RWPE1 (cell line): ENCODE data around the gene ATP6V1E1.
"Not testable (repeated sequence)": the region's sequence is repeated elsewhere in the genome, so short reads cannot be mapped to it uniquely, and the experiment has no call there.

Source experiments
- CTCF ChIA-PET: fragments of 350-600 bp; sonication (Branson Sonifier 250); formaldehyde crosslinking; extraction: SDS; loops from one replicate; lab custom pipeline; 2021; lab: Yijun Ruan, JAX
- POLR2A ChIA-PET: fragments of 400-600 bp; formaldehyde crosslinking; extraction: SDS; loops from one replicate; lab custom pipeline; 2020; ENCODE audit warnings: antibody characterized with exemption; ENCODE audit not compliant: low non-redundant PET; lab: Yijun Ruan, JAX
- DNase-seq: peaks from one replicate; pipeline ENCODE4 v3.0.0; 2012; ENCODE audit warnings: low spot score
- H3K27ac ChIP-seq: fragments of 450-650 bp; 2 replicates; pipeline ENCODE4 v1.5.1; 2017
- TF ChIP-seq, protein P1 (sequence below): fragments of 450-650 bp; conservative IDR thresholded peaks from 2 replicates; pipeline ENCODE4 v1.5.1; 2017; ENCODE audit warnings: low read depth, mild to moderate bottlenecking

Gene ATP6V1E1

DNA sequence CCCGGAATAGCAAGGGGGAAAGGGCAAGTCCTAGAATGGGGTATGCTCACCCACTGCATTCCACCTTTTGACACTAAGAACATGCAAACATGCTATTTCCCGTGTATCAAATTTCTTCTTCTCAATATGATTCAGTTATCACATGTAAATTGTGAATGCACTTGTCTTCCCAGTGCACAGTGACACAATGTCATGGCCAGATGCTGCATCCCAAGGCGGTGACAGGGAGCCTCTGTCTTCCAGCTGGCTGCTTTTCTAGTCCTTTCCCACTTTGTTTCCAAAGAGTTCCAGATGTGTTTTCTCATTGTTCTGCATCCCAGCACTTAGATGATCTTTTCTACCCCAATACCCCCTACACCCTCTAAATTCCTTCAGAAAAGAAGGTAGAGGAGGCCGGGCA is 52.9 kb downstream of the ATP6V1E1 start:
- ChIA-PET CTCF (no interaction called here), POLR2A (no interaction called here)
- TF ChIP-seq, protein P1, sequence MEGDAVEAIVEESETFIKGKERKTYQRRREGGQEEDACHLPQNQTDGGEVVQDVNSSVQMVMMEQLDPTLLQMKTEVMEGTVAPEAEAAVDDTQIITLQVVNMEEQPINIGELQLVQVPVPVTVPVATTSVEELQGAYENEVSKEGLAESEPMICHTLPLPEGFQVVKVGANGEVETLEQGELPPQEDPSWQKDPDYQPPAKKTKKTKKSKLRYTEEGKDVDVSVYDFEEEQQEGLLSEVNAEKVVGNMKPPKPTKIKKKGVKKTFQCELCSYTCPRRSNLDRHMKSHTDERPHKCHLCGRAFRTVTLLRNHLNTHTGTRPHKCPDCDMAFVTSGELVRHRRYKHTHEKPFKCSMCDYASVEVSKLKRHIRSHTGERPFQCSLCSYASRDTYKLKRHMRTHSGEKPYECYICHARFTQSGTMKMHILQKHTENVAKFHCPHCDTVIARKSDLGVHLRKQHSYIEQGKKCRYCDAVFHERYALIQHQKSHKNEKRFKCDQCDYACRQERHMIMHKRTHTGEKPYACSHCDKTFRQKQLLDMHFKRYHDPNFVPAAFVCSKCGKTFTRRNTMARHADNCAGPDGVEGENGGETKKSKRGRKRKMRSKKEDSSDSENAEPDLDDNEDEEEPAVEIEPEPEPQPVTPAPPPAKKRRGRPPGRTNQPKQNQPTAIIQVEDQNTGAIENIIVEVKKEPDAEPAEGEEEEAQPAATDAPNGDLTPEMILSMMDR: no peak
- H3K27ac ChIP-seq: peak overlapping the region; percentile 90
- no peak for DNase-seq

DNA sequence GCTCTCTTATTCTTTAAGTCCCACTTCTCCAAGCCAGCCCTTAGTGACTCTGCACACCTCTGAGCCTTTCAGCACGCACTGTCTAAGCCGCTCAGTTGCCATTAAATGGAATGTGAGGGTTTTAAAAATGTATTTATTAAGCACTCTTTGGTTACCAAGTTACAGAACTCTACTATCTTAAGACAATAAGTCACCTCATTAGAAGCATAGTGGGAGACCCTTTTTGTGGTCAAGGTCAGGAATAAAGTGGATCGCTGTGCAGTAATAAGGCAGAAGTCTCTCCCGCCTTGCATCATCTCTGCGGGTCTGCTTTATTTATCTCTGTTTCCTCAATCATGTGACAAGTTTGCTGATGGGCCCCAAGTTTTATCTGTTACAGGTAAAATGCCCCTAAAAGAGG is 53.4 kb downstream of the ATP6V1E1 start:
- POLR2A ChIA-PET: no interaction called here
- CTCF ChIA-PET: interaction anchor here (0.6 kb wide), 1 partner anchor 270 kb away, joined by 3 read pairs; no protein-coding TSS in a partner anchor
- H3K27ac ChIP-seq: no peak overlapping the region
- DNase-seq: no peak
- TF ChIP-seq, protein P1: no peak

DNA sequence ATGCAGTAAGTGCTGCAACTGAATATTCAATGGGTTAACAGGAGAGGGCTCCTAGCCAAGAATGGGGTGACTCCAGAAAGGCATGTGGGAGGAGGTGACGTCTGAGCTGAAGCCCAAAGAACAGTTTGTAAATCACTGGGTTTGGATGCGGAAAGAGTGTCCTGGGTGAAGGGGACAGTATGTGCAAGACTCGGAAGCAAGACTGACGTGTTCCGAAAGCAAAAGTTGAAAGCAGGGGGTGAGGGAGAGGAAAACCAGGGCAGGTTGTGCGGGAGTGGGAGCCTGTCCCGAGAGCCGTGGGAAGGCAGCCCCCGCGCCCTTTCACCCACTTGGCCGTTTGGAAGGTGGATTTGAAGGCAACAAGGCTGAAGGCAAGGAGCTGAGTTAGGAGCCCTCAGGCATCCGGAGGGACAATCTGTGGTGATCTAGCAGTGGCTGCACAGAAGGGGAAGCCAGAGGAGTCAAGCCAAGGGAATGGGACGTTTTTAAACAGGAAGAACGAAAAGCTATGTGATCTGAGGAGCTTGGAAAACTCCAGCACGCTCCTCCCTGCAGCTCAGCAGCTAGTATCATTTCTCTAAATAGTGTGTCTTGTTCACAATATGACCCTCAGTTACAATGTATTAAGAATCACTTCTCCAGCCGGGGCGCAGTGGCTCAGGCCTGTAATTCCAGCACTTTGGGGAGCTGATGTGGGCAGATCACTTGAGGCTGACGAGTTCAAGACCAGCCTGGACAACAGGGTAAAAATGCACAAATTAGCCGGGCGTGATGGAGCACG is 57.5 kb downstream of the ATP6V1E1 start:
- TF ChIP-seq, protein P1: no peak
- ChIA-PET POLR2A (no interaction called here), CTCF (interaction anchor here (0.6 to 2.7 kb wide), 2 partner anchors 13 to 87 kb away, joined by 6 to 10 read pairs; no protein-coding TSS in a partner anchor)
- DNase-seq: peak; percentile 3
- peak overlapping the region; percentile 66 for H3K27ac ChIP-seq

DNA sequence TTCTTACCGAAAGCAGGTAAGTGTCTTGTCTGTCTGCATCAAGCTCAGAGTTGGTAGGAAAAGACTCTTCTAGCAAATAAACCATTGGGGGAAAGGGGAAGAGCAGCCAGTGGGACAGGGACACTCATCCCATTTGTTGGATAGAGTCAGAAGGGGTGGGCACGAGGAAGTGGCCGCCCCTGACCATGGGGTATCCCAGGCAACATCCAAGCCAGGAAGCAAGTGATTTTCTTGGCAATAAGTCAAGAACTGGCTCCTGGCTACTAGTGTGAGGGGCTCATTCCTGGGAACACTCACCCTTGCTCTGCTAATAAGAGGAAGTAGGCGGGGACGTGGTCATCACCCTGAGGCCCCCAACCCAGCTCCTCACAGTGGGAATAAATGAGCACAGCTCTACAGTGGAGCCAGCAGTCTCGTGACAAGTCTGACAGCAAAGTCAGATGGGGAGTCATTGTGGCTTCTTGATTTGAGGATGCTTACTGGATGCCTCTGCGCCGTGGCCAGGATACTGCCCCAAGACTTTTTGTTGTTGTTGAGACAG is 58.5 kb downstream of the ATP6V1E1 start:
- TF ChIP-seq, protein P1: no peak
- DNase-seq: no peak
- ChIA-PET POLR2A (no interaction called here), CTCF (interaction anchor here (2.7 kb wide), 1 partner anchor 12 kb away, joined by 10 read pairs; no protein-coding TSS in a partner anchor)
- H3K27ac ChIP-seq: peak overlapping the region; percentile 66; the same call in 1 of the 2 replicates

DNA sequence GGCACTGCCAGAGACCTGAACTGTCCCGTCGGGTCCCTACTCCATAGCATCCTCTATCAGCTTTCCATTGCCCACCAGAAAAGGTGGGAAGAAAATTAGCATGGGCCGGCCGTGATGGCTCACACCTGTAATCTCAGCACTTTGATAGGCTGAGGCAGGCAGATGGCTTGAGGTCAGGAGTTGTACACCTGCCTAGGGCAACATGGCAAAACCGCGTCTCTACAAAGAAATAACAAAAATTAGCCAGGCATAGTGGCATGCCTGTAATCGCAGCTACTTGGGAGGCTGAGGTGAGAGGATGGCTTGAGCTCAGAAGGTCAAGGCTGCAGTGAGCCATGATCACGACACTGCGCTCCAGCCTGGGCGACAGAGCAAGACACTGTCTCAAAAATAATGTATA is 61.8 kb downstream of the ATP6V1E1 start:
- TF ChIP-seq, protein P1: no peak
- ChIA-PET CTCF (no interaction called here), POLR2A (no interaction called here)
- no peak for DNase-seq
- H3K27ac ChIP-seq: no peak overlapping the region

DNA sequence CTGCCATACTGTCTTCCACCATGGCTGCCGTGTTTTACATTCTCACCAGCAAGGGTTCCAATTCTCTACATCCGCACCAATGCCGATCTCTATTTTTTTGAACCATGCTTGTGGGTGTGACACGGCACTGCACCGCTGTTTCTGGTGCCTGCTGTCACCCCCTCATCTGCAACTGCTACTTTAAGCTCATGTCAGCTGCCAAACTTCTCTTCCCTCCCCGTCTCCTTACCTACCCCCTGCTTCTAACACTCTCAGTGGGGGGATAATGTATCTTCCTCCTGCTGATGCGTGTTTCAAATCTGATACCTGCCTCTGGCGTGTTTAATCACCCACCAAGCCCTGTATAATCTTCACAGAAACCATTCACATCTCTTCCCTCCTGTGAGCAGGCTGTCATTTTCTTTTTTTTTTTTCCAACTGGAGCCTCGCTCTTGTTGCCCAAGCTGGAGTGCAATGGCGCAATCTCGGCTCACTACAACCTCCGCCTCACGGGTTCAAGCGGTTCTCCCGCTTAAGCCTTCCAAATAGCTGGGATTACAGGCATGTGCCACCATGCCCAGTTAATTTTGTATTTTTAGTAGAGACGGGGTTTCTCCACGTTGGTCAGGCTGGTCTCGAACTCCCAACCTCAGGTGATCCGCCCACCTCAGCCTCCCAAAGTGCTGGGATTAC is 62.4 kb downstream of the ATP6V1E1 start:
- POLR2A ChIA-PET, DNase-seq, CTCF ChIA-PET, H3K27ac ChIP-seq: not testable (repeated sequence)
